IMR-90 (cell line): ENCODE results near the gene SLC4A2. TPM values are rescaled to one million over a fixed set of nuclear protein-coding genes. Genes with fewer than 3 reads are reported as not detected.
A peak's percentile ranks its signal among the peaks of the same experiment; 100 is the strongest.

Source experiments
- ATAC-seq: fragments of 200-7000 bp; cut with Tn5 transposase; 2 replicates; pipeline ENCODE4 v1.9.1; 2020; ENCODE audit warnings: low read depth, mild to moderate bottlenecking, moderate library complexity
- BruUV-seq: library from RNA; stranded (reverse); fragments of 400-500 nt; replicated peaks from 2 replicates; lab custom pipeline; 2021; lab: Mats Ljungman, UMichigan
- CTCF ChIA-PET: fragments of 300-600 bp; formaldehyde crosslinking; extraction: SDS; loops from one replicate; lab custom pipeline; 2021; ENCODE audit warnings: antibody characterized with exemption; lab: Yijun Ruan, JAX
- POLR2A ChIA-PET: fragments of 300-600 bp; sonication (Branson Sonifier 250); formaldehyde crosslinking; loops from one replicate; lab custom pipeline; 2022; ENCODE audit warnings: antibody characterized with exemption; ENCODE audit not compliant: unreplicated experiment; lab: Charles Lee
- DNase-seq: peaks from one replicate; pipeline ENCODE4 v3.0.0; 2013
- H2AFZ ChIP-seq: replicated peaks from 2 replicates; pipeline ENCODE3; 2013; ENCODE audit warnings: low read length, mild to moderate bottlenecking; ENCODE audit not compliant: poor library complexity
- H2AK5ac ChIP-seq: 2 replicates; pipeline ENCODE4 v1.6.1; 2013; ENCODE audit warnings: low read depth, low read length, inconsistent platforms
- H2AK9ac ChIP-seq: replicated peaks from 2 replicates; pipeline ENCODE3; 2013; ENCODE audit warnings: mild to moderate bottlenecking, low read depth, low read length, moderate library complexity; ENCODE audit not compliant: poor library complexity
- H2BK120ac ChIP-seq: 2 replicates; pipeline ENCODE4 v1.6.1; 2013; ENCODE audit warnings: low read depth, low read length, inconsistent platforms
- H2BK15ac ChIP-seq: 3 replicates; pipeline ENCODE4 v1.6.1; 2013; ENCODE audit warnings: low read depth, low read length, inconsistent platforms
- H2BK20ac ChIP-seq: 2 replicates; pipeline ENCODE4 v1.6.1; 2013; ENCODE audit warnings: low read depth, mild to moderate bottlenecking, inconsistent platforms, low read length, moderate library complexity
- H2BK5ac ChIP-seq: 2 replicates; pipeline ENCODE4 v1.6.1; 2013; ENCODE audit warnings: mild to moderate bottlenecking, low read depth, low read length, inconsistent platforms; ENCODE audit not compliant: poor library complexity, severe bottlenecking
- H3K14ac ChIP-seq: replicated peaks from 2 replicates; pipeline ENCODE4 v1.6.1; 2013; ENCODE audit warnings: low read depth, low read length, inconsistent platforms
- H3K18ac ChIP-seq: 2 replicates; pipeline ENCODE4 v1.6.1; 2013; ENCODE audit warnings: low read depth, low read length, control low read depth
- H3K23ac ChIP-seq: 2 replicates; pipeline ENCODE4 v1.6.1; 2013; ENCODE audit warnings: low read depth, low read length, inconsistent platforms
- H3K27ac ChIP-seq: 2 replicates; pipeline ENCODE4 v1.5.1; 2013; ENCODE audit warnings: mild to moderate bottlenecking, control low read depth, low read length; ENCODE audit not compliant: insufficient read depth
- H3K27me3 ChIP-seq: 2 replicates; pipeline ENCODE4 v1.6.1; 2013; ENCODE audit warnings: low read length; ENCODE audit not compliant: control insufficient read depth, insufficient read depth
- H3K36me3 ChIP-seq: 2 replicates; pipeline ENCODE4 v1.6.1; 2013; ENCODE audit warnings: low read length, mixed read lengths; ENCODE audit not compliant: control insufficient read depth, insufficient read depth
- H3K4ac ChIP-seq: 2 replicates; pipeline ENCODE4 v1.6.1; 2013; ENCODE audit warnings: low read depth, low read length, inconsistent platforms
- H3K4me1 ChIP-seq: 2 replicates; pipeline ENCODE4 v1.6.1; 2013; ENCODE audit warnings: low read length, mixed read lengths; ENCODE audit not compliant: control insufficient read depth, insufficient read depth
- H3K4me2 ChIP-seq: 2 replicates; pipeline ENCODE4 v1.6.1; 2013; ENCODE audit warnings: low read depth, mild to moderate bottlenecking, control low read depth, low read length, moderate library complexity
- H3K4me3 ChIP-seq: 2 replicates; pipeline ENCODE4 v1.5.1; 2013; ENCODE audit warnings: low read depth, mild to moderate bottlenecking, control low read depth, low read length, moderate library complexity; ENCODE audit not compliant: insufficient read depth
- H3K56ac ChIP-seq: 2 replicates; pipeline ENCODE4 v1.6.1; 2013; ENCODE audit warnings: low read length, inconsistent platforms; ENCODE audit not compliant: insufficient read depth; ENCODE audit errors: extremely low read depth
- H3K79me1 ChIP-seq, 2 experiments: 2 replicates each; pipeline ENCODE4 v1.6.1; 2013; ENCODE audit warnings: low read length in 2 of 2, inconsistent platforms in 1 of 2, low read depth in 1 of 2
- H3K9ac ChIP-seq: 2 replicates; pipeline ENCODE4 v1.6.1; 2013; ENCODE audit warnings: low read depth, low read length, control low read depth
- H3K9me1 ChIP-seq: 2 replicates; pipeline ENCODE4 v1.6.1; 2013; ENCODE audit warnings: low read length, inconsistent platforms; ENCODE audit not compliant: insufficient read depth
- H3K9me3 ChIP-seq: 2 replicates; pipeline ENCODE4 v1.6.1; 2013; ENCODE audit warnings: low read length; ENCODE audit not compliant: control insufficient read depth, insufficient read depth
- H4K20me1 ChIP-seq: 2 replicates; pipeline ENCODE4 v1.6.1; 2013; ENCODE audit warnings: low read length, inconsistent platforms; ENCODE audit not compliant: insufficient read depth
- H4K5ac ChIP-seq: 2 replicates; pipeline ENCODE4 v1.6.1; 2013; ENCODE audit warnings: mild to moderate bottlenecking, low read depth, low read length, control low read depth
- H4K8ac ChIP-seq, 2 experiments: 2 replicates each; pipeline ENCODE4 v1.6.1; 2013; ENCODE audit warnings: low read depth in 2 of 2, low read length in 2 of 2, control low read depth in 1 of 2, inconsistent platforms in 1 of 2
- H4K91ac ChIP-seq: 2 replicates; pipeline ENCODE4 v1.6.1; 2013; ENCODE audit warnings: low read depth, low read length, inconsistent platforms; ENCODE audit not compliant: insufficient read depth
- MXI1 ChIP-seq: IDR thresholded peaks from 2 replicates; pipeline ENCODE4 v1.6.1; 2012; ENCODE audit warnings: low read depth, mild to moderate bottlenecking, low read length, moderate library complexity, borderline replicate concordance
- RAD21 ChIP-seq: IDR thresholded peaks from 2 replicates; pipeline ENCODE4 v1.6.1; 2012; ENCODE audit warnings: low read length, improper control_type of control experiment
- RFX5 ChIP-seq: IDR thresholded peaks from 2 replicates; pipeline ENCODE4 v1.8.0; 2012; ENCODE audit warnings: low read depth, mild to moderate bottlenecking, low read length, moderate library complexity
- SMC3 ChIP-seq: fragments of 150-350 bp; IDR thresholded peaks from 2 replicates; pipeline ENCODE4 v1.6.1; 2016; ENCODE audit warnings: low read depth, mild to moderate bottlenecking, antibody characterized with exemption, low read length, moderate library complexity
- WGBS, 2 experiments: methylation state at CpG; one replicate each; pipeline versions ENCODE4 v1.1.5 to v1.1.7; 2013; ENCODE audit warnings: missing lambda C conversion rate in 2 of 2; ENCODE audit not compliant: insufficient read length in 1 of 2; ENCODE audit errors: extremely low coverage in 2 of 2; 5-methylcytosine and 5-hydroxymethylcytosine counted together
- dilution Hi-C: fragments of 300-500 bp; cut with HindIII; formaldehyde crosslinking; loops from one replicate; pipeline ENCODE4 v1.14.3; 2018; ENCODE audit warnings: low sequenced_read_pairs; ENCODE audit not compliant: unreplicated experiment
- in situ Hi-C: fragments of 300-500 bp; cut with MboI; formaldehyde crosslinking; loops from 3 replicates; pipeline ENCODE4 v1.14.3; 2019; ENCODE audit warnings: low sequenced_read_pairs, inconsistent platforms, mixed read lengths
- intact Hi-C: fragments of 100-400 bp; cut with micrococcal nuclease; formaldehyde crosslinking; loops from 2 replicates; pipeline ENCODE4 v1.10.0; 2022
- polyA plus RNA-seq, 3 experiments: library from polyadenylated mRNA; depleted of rRNA; stranded (reverse); fragments of >200 nt; gene quantifications; 2 replicates each; pipeline ENCODE4 v1.2.3, GENCODE V29; 2012; ENCODE audit warnings: low replicate concordance in 1 of 3
- total RNA-seq: library from RNA; depleted of rRNA; stranded (reverse); fragments of >200 nt; gene quantifications from 2 replicates; pipeline ENCODE4 v1.2.3, GENCODE V29; 2012

The SLC4A2 gene
- total and polyA plus RNA-seq, 2 of the 4 experiments (the other 2 are of a cell fraction), result 29.6 to 91.0 TPM

GRCh38 chr7:151079199-151079910 lies 20.0 kb downstream of the SLC4A2 start (continued):
- TF ChIP-seq RFX5 (no peak), MXI1 (no peak)

DNA sequence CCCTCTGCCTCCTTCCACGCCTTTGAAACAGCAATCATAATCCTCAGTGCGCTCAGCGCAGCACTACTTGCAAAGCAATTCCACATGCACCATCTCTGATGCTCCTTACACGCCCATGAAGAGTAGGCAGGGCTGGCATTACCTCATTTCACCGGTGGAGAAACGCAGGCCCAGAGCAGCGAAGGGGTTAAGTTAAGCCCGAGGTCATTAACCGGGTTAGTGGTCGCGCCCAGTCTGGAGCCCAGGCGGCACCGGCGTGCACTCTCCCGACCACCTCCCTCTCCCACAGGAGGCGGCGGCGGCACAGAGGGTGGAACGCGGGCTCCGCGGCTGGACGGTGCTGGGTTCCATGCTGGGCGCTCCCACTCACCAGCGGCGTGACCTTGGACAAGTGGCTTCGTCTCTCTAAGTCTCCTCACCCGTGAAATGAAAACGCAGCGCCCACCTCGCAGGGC lies 20.7 kb downstream of the SLC4A2 start:
- Histone ChIP-seq H2BK15ac (no peak overlapping the region), H3K9me1 (peaks cover under 1% of the 10 kb centered on the region; the same call in 1 of the 2 replicates), H3K23ac (peak overlapping the region; percentile 58; the same call in 1 of the 2 replicates), H3K18ac (peak overlapping the region; percentile 42; the same call in 1 of the 2 replicates), H3K9me3 (no peaks in the 10 kb centered on the region), H2AK5ac (peak overlapping the region; percentile 98), H4K20me1 (peaks cover 17% of the 10 kb centered on the region), H3K56ac (peak overlapping the region; percentile 70), H3K9ac (peak overlapping the region; percentile 93), H3K36me3 (peaks cover 28% of the 10 kb centered on the region), H3K27me3 (no peaks in the 10 kb centered on the region), H2BK5ac (peak overlapping the region; percentile 67), H2BK20ac (no peak overlapping the region), H3K4me2 (peak overlapping the region; percentile 91), H3K79me1 (peaks cover 19 to 64% of the 10 kb centered on the region in 2 experiments; a peak in 3 of 4 replicates), H3K4me3 (peak overlapping the region; percentile 95), H4K5ac (peak overlapping the region; percentile 36), H4K91ac (peak overlapping the region; percentile 92), H4K8ac (peak overlapping the region; percentile 87 to 91), H2AK9ac (peak overlapping the region; percentile 98), H3K4me1 (peaks cover 22% of the 10 kb centered on the region), H3K27ac (peak overlapping the region; percentile 84), H2BK120ac (peak overlapping the region; percentile 46; the same call in 1 of the 2 replicates), H3K14ac (peak overlapping the region; percentile 95), H2AFZ (peak overlapping the region; percentile 91), H3K4ac (peak overlapping the region; percentile 95)
- intact Hi-C loops (loop anchor here (2.0 kb wide), 1 partner anchor 21 kb away; the partner anchor contains the start of gene SLC4A2), in situ Hi-C loops (no loop called here), dilution Hi-C loops (no loop called here)
- DNase-seq (no peak), ATAC-seq (peak; percentile 7)
- TF ChIP-seq SMC3 (no peak), RAD21 (no peak), MXI1 (peak; percentile 60; the same call in 1 of the 2 replicates)
- WGBS, 2 experiments, result 2% methylated on average over 6 of the region's 31 CpGs; no CpG with 5 or more reads in 1 of the 2 experiments
- BruUV-seq, result TSS peak; percentile 40
- POLR2A ChIA-PET, result interaction anchor here (0.5 to 1.0 kb wide), 2 partner anchors 12 to 64 kb away, joined by 3 to 7 read pairs; no protein-coding TSS in a partner anchor
- CTCF ChIA-PET, result interaction anchor here (0.6 kb wide), 1 partner anchor 149 kb away, joined by 3 read pairs; no protein-coding TSS in a partner anchor
